ENCODE data around the gene SLFN12L. TPM values are rescaled to one million over a fixed set of nuclear protein-coding genes. Genes with fewer than 3 reads are reported as not detected.
"Not testable (repeated sequence)": the region's sequence is repeated elsewhere in the genome, so short reads cannot be mapped to it uniquely, and the experiment has no call there.

The SLFN12L gene
- polyA plus RNA-seq, 1 of the 3 experiments (the other 2 are of a cell fraction) = not detected

GRCh38 chr17:35523296-35523695, 14.2 kb downstream of the SLFN12L start:
- DNase-seq = no peak
- CTCF ChIA-PET = interaction anchor here (1.3 kb wide), 1 partner anchor 16 kb away, joined by 4 read pairs; no protein-coding TSS in a partner anchor
- Histone ChIP-seq H3K4me1 (ENCODE audit: control insufficient read depth in 1 of 2, insufficient read depth in 2 of 2, low read depth in 1 of 2, low read length in 1 of 2) (no peaks in the 10 kb centered on the region), H3K9ac (no peak overlapping the region), H3K4me2 (no peak overlapping the region), H4K20me1 (ENCODE audit: insufficient read depth) (no peaks in the 10 kb centered on the region), H3K36me3 (replicated peaks in 1 of 2; ENCODE audit: control insufficient read depth in 1 of 2, insufficient read depth in 2 of 2, low read length in 1 of 2) (no peaks in the 10 kb centered on the region), H3K4me3 (ENCODE audit: low read depth in 2 of 2, low read length in 1 of 2) (no peak overlapping the region), H3K9me3 (no peaks in the 10 kb centered on the region), H3K27me3 (ENCODE audit: insufficient read depth) (peaks cover 26% of the 10 kb centered on the region; the same call in 1 of the 2 replicates), H3K9me2 (no peaks in the 10 kb centered on the region), H2AFZ (ENCODE audit: low read depth) (no peak overlapping the region), H3K27ac (ENCODE audit: low read depth in 2 of 2, low read length in 1 of 2) (no peak overlapping the region), H3F3A (replicated peaks; ENCODE audit: insufficient read depth) (no peaks in the 10 kb centered on the region), H3K79me2 (ENCODE audit: insufficient read depth) (no peaks in the 10 kb centered on the region)
- WGBS (ENCODE audit: low lambda C conversion rate) = 21% methylated on average over 4 of the region's 4 CpGs
- TF ChIP-seq GABPA (IDR thresholded peaks at IDR 0.05; ENCODE audit: low read depth) (no peak), CHD2 (IDR thresholded peaks at IDR 0.05; ENCODE audit: low read length, partially characterized antibody) (no peak), TEAD4 (IDR thresholded peaks at IDR 0.05; ENCODE audit: borderline replicate concordance, insufficient read depth) (no peak), USF1 (IDR thresholded peaks at IDR 0.05; ENCODE audit: borderline replicate concordance, low read depth) (no peak), FOXJ3 (CRISPR knock-in tag; IDR thresholded peaks at IDR 0.05) (no peak), CTCF (IDR thresholded peaks at IDR 0.05) (no peak), EZH2phosphoT487 (IDR thresholded peaks at IDR 0.05; ENCODE audit: borderline replicate concordance, low read depth) (no peak), USF2 (IDR thresholded peaks at IDR 0.05; ENCODE audit: borderline replicate concordance, low read depth, low read length) (no peak), MAX (IDR thresholded peaks at IDR 0.05; ENCODE audit: low read depth) (no peak), NFIC (IDR thresholded peaks at IDR 0.05; ENCODE audit: borderline replicate concordance) (no peak)
- POLR2A ChIA-PET = no interaction called here

- peaks cover 26% of the 10 kb centered on the region; the same call in 1 of the 2 replicates for H3K27me3 ChIP-seq (ENCODE audit: insufficient read depth)
- 6% methylated on average over 5 of the region's 5 CpGs for whole genome bisulfite sequencing (ENCODE audit: low lambda C conversion rate)
- DNase-seq; POLR2A ChIA-PET; H3K9me2 ChIP-seq; H3F3A ChIP-seq (replicated peaks; ENCODE audit: insufficient read depth); H4K20me1 ChIP-seq (ENCODE audit: insufficient read depth); H3K27ac ChIP-seq (ENCODE audit: low read depth in 2 of 2, low read length in 1 of 2); H3K9me3 ChIP-seq; H3K9ac ChIP-seq; H2AFZ ChIP-seq (ENCODE audit: low read depth); H3K79me2 ChIP-seq (ENCODE audit: insufficient read depth); H3K36me3 ChIP-seq (replicated peaks in 1 of 2; ENCODE audit: control insufficient read depth in 1 of 2, insufficient read depth in 2 of 2, low read length in 1 of 2); H3K4me1 ChIP-seq (ENCODE audit: control insufficient read depth in 1 of 2, insufficient read depth in 2 of 2, low read depth in 1 of 2, low read length in 1 of 2); H3K4me2 ChIP-seq; H3K4me3 ChIP-seq (ENCODE audit: low read depth in 2 of 2, low read length in 1 of 2): not testable (repeated sequence)
- CTCF ChIA-PET = interaction anchor here (1.1 to 1.5 kb wide), 3 partner anchors 18 to 242 kb away, joined by 3 to 5 read pairs (median 4); no protein-coding TSS in a partner anchor
Observed at GRCh38 chr17:35521654-35522256, 15.7 kb downstream of the SLFN12L start.
